Measurements from ENCODE around the gene FGF8. TPM values are rescaled to one million over a fixed set of nuclear protein-coding genes. Genes with fewer than 3 reads are reported as not detected.
A peak's percentile ranks its signal among the peaks of the same experiment; 100 is the strongest.

The FGF8 gene
- total and polyA plus RNA-seq, 10 of the 15 experiments (the other 5 are each of a cell fraction or from before 2014, with no cell fraction given): 0.08 to 0.43 (median 0.17) TPM; not detected in 7

GRCh38 chr10:101780187-101780817, 4.4 kb upstream of the FGF8 start:
- peaks cover 2 to 3% of the 10 kb centered on the region in 2 experiments; a peak in 3 of 4 replicates for H3K27me3 ChIP-seq (replicated peaks in 1 of 2; ENCODE audit: control insufficient read depth in 2 of 2, insufficient read depth in 2 of 2, low read length in 1 of 2)
- ChIA-PET SMC1A (ENCODE audit: uncharacterized antibody, unreplicated experiment) (interaction anchor here (0.7 to 7.9 kb wide), 8 partner anchors 48 to 210 kb away, joined by 3 to 139 read pairs (median 5); partner anchors contain the start of genes DPCD and POLL), RAD21 (ENCODE audit: unreplicated experiment) (interaction anchor here (0.6 to 7.9 kb wide), 9 partner anchors 32 to 293 kb away, joined by 3 to 172 read pairs (median 4); partner anchors contain the start of genes DPCD and POLL), CTCF (interaction anchor here (0.5 to 9.8 kb wide), 30 partner anchors 15 to 566 kb away, joined by 3 to 334 read pairs (median 7); partner anchors contain the start of genes DPCD and POLL), POLR2A (interaction anchor here (1.4 to 1.7 kb wide), 2 partner anchors 34 to 177 kb away, joined by 3 to 6 read pairs; no protein-coding TSS in a partner anchor)
- 0 out of 4 replicates have a peak, but pooled peaks cover 0 to 2% of the 10 kb centered on the region in 2 experiments for H3K36me3 ChIP-seq (ENCODE audit: control insufficient read depth in 2 of 2, insufficient read depth in 2 of 2, low read length in 1 of 2)
- H3K4me1 ChIP-seq (ENCODE audit: control insufficient read depth, insufficient read depth, low read length): peaks cover 42% of the 10 kb centered on the region
- H3K27ac ChIP-seq (ENCODE audit: control insufficient read depth, insufficient read depth): no peak overlapping the region
- peak overlapping the region; percentile 34; the same call in 1 of the 2 replicates for H3K4me3 ChIP-seq
- H4K20me1 ChIP-seq (ENCODE audit: control insufficient read depth, insufficient read depth): no peaks in the 10 kb centered on the region
- DNase-seq (ENCODE audit: low read depth, low spot score) (no peak), ATAC-seq (peak; percentile 1; the same call in 2 of the 3 replicates), FAIRE-seq (no peak)
- H3K79me2 ChIP-seq (ENCODE audit: control insufficient read depth, insufficient read depth, low read length): peaks cover 11% of the 10 kb centered on the region
- H2AFZ ChIP-seq (ENCODE audit: control insufficient read depth, low read depth, low read length): peak overlapping the region; percentile 59
- peak overlapping the region; percentile 42; the same call in 1 of the 2 replicates for H3K9ac ChIP-seq (ENCODE audit: control insufficient read depth, insufficient read depth, low read length)
- in situ Hi-C loops (cut with MboI) (loop anchor here (5.0 kb wide), 2 partner anchors 173 to 568 kb away; no protein-coding TSS in a partner anchor), intact Hi-C loops (cut with micrococcal nuclease; ENCODE audit: unreplicated experiment) (loop anchor here (2.0 to 10.0 kb wide), 4 partner anchors 88 to 566 kb away; partner anchors contain the start of gene BTRC)
- 28% methylated on average over 17 of the region's 17 CpGs for WGBS (ENCODE audit: insufficient coverage, insufficient replicate concordance, low lambda C conversion rate, missing lambda C conversion rate)
- H3K4me2 ChIP-seq (ENCODE audit: control insufficient read depth, insufficient read depth): peak overlapping the region; percentile 100
- H3K9me3 ChIP-seq (replicated peaks; ENCODE audit: control insufficient read depth, insufficient read depth, low read length): no peaks in the 10 kb centered on the region
- no TSS peak for BruUV-seq (replicated peaks)
- TF ChIP-seq CHD4 (IDR thresholded peaks at IDR 0.05) (no peak), RB1 (IDR thresholded peaks at IDR 0.05; ENCODE audit: borderline replicate concordance) (0 out of 2 replicates have a peak, but pooled peaks have one; percentile 2), ZZZ3 (IDR thresholded peaks at IDR 0.05; ENCODE audit: control insufficient read depth, insufficient read length, low read depth) (no peak), GABPA (IDR thresholded peaks at IDR 0.05; ENCODE audit: low read depth) (no peak), NFYA (IDR thresholded peaks at IDR 0.05; ENCODE audit: borderline replicate concordance, low read depth, low read length) (no peak), ZBTB11 (CRISPR knock-in tag; IDR thresholded peaks at IDR 0.05) (no peak), DPF2 (IDR thresholded peaks at IDR 0.05) (0 out of 2 replicates have a peak, but pooled peaks have one; percentile 4), SUPT20H (IDR thresholded peaks at IDR 0.05; ENCODE audit: borderline replicate concordance, control insufficient read depth, low read depth, low read length) (no peak), YY1 (IDR thresholded peaks at IDR 0.05; ENCODE audit: low read depth, low read length) (no peak), ZNF207 (IDR thresholded peaks at IDR 0.05; ENCODE audit: borderline replicate concordance) (no peak), NFXL1 (IDR thresholded peaks at IDR 0.05; ENCODE audit: borderline replicate concordance) (no peak), REST (IDR thresholded peaks at IDR 0.05; ENCODE audit: low read depth, low read length) (no peak), MAX (IDR thresholded peaks at IDR 0.05; ENCODE audit: low read depth, low read length) (no peak), ZBED1 (IDR thresholded peaks at IDR 0.05; ENCODE audit: borderline replicate concordance) (no peak), TARDBP (IDR thresholded peaks at IDR 0.05; ENCODE audit: borderline replicate concordance) (no peak), NRF1 (conservative IDR thresholded peaks at IDR 0.05; ENCODE audit: low read depth, low read length) (no peak), FOXK2 (IDR thresholded peaks at IDR 0.05) (no peak)
